GM19035 (cell line): ENCODE results near the gene SLC11A2.
A peak's percentile ranks its signal among the peaks of the same experiment; 100 is the strongest.
"Not testable (repeated sequence)": the region's sequence is repeated elsewhere in the genome, so short reads cannot be mapped to it uniquely, and the experiment has no call there.

ENCODE experiments used
- ATAC-seq: cut with Tn5 transposase; IDR thresholded peaks from one replicate; pipeline ENCODE4 v1.9.1; 2021; ENCODE audit not compliant: unreplicated experiment

SLC11A2 gene

GRCh38 chr12:50991291-50991690, 34.9 kb downstream of the SLC11A2 start:
- no peak for ATAC-seq

DNA sequence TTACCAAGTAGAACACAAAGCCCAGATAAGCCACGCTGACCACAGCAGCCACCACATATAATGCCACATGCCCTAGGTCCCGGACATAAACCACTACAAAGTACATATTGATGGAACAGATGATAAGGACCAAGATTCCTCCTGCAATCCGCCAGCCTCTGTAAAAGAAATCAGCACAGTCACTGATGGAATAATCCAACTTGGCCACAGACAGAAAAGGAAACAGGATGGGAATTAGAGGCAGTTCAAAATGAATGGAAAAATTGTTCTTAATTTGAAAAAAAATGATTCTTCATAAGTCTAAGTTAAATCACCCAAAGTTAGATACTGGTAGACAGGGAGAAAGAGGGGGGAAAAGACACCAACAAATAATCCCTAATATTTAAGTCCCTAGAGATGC, 35.4 kb downstream of the SLC11A2 start:
- no peak for ATAC-seq

DNA sequence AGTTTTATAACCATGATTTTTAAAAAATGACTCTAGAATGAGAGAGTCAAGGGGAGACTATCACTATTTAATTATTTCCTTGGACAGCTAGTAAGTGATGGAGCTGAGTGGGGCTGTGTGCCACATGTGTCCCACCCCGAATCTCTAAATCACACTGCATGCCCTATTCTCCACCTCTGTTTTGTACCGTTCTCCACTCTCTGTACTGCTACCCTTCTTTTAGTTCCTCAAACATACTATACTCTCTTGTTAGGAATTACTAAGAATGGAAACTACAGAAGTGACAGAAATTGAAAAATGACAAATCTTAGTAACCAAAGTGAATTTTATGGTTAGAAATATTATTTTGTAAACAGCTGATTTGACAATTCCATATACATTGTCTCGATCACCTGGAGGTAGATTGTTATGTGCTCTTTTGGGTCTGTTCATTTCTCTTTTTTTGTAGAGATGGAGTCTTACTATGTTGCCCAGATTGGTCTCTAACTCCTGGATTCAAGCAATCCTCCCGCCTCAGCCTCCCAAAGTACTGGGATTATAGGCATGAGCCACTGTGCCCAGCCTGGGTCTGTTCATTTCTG, 35.9 kb downstream of the SLC11A2 start:
- ATAC-seq = no peak

GRCh38 chr12:50988871-50989270, 37.3 kb downstream of the SLC11A2 start:
- ATAC-seq = no peak

DNA sequence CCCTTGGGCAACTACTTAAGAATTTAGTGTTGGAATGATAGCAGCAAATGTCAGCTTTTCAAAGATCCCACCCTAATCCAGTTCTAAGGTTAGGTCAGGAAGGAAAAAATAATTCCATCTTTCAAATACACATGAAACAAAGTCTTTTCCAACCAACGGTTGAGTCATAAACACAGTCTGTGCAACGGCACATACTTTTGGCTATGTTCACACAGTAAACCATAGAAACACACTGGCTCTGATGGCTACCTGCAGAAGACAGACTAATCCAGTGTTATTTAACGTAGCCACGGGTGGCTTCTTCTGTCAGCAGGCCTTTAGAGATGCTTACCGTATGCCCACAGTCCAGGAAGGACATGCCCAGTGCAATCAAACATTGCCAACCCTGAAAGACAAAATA, 38.1 kb downstream of the SLC11A2 start:
- ATAC-seq = no peak

GRCh38 chr12:50986966-50987737, 39.0 kb downstream of the SLC11A2 start:
- no peak for ATAC-seq

- ATAC-seq = no peak
Measured at GRCh38 chr12:50985322-50985721, 40.9 kb downstream of the SLC11A2 start.

DNA sequence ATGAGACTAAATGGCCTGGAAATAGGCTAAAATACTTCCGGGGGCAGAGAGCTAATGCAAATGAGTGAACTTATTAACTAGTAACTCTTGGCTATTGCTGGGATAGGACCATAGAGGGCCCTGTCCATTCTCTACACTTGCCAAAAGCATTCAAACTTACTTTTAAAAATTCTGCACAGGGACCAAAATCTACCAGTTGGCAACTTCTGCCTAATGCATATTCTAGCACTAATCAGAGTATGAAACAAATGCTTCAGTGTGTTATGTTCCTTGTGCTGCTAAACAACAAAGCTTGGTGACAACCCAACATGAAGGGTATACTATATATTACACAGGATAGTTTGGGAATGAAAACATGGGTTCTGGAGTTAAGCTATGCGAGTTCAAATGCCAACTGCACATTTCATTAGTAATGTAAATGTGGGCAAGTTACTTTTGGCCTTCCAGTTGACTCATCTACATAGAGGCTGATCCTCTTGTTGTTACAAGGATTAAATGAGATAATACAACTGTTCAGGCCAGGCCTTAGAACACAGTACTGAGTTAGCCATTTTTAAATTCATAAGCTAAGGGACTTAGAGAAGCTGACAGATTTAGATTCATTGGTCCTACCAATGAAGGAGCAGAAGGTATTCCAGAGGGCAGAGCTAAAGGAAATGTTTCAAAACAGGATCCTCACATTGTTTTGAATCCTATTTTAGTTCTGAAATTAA, 41.4 kb downstream of the SLC11A2 start:
- ATAC-seq = no peak

DNA sequence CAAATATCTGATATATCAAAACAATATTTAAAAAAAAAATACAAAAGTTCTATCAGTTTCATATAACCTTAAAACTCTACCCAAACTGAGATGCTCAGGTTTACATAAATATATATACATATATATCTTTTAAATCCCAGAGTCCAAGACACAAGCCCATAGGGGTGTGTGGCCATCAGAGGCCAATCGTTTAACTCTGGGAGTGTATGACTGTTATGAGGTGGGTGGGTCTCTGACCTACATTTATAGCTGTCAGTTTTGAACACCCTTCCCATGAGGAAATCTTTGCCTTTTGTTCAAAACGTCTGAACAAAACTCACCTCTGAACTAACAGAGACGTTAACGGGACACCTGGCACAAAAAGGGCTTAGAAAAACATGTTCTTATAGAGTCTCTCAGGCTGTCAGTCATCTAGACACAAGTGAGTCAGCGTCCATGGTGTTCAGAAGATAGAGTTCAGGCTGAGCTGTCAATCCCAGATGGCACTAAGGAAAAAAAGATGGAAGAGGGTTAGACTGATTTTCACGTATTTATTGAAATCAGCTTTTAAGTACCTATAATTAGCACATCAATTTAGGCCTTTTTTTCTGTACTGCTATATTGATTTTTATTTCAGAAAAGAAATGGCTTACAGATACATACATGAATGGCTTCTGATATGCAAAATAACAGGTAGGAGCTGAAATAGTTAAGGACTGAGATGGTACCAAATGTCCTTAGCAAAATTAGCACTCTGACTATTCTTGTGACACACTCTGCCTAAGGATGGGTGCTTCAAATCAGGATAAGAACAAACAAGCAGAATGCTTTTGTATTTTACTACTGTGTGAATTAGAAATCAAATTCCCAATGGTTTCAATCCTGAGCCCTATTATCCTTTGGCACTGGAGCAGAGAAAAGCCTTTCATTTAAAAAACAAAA, 44.6 kb downstream of the SLC11A2 start:
- ATAC-seq = no peak

- ATAC-seq = no peak
Measured at GRCh38 chr12:50980545-50980944, 45.6 kb downstream of the SLC11A2 start.

DNA sequence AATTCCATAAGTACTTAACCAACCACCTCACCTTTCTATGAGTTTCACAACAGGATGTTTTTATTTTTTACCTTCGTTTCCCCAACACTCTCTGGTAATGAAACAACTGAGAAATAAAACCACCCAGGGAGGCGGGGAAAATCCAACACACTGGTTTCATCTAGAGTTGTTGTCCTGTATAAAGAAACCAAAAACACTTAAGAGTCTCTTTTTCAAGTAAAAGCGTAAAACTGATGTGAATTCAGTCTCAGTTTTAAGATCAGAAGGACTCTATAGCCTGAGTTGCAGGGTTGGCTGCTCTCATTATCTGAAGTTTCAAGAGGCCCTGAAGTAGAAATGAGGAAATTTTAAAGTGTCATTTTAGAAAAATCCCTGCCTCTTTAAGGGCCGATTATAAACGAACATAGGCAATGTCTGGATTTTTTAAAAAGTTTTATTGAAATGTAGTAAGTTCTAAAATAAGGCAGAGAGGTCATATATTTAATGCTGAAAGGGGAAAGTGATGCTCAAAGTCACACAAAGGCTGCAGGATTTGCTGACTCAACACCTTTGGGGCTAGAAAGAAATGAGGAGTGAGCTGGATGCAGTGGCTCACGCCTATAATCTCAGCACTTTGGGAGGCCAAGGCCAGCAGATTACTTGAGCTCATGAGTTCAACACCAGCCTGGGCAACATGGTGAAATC, 46.7 kb downstream of the SLC11A2 start:
- peak; percentile 73 for ATAC-seq

GRCh38 chr12:50971946-50972345, 54.2 kb downstream of the SLC11A2 start:
- ATAC-seq = no peak

DNA sequence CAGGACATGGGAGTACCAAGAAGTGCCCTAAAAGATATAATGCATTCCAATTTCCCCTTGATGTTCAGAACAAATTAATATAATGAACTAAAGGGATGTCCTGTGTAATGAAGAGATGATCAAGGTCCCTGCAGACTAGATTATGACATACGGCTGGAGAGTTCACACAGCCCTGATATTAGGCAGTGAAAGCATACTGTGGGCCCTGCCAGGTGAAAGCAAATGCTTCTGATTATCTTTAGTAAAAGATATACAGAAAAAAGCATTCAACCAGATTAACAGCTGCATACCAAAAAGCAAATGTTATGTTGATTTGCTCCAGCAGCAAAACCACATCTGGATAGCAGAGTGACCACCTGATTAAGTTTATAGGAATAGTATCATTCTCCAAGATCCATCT, 61.8 kb downstream of the SLC11A2 start:
- ATAC-seq = no peak

DNA sequence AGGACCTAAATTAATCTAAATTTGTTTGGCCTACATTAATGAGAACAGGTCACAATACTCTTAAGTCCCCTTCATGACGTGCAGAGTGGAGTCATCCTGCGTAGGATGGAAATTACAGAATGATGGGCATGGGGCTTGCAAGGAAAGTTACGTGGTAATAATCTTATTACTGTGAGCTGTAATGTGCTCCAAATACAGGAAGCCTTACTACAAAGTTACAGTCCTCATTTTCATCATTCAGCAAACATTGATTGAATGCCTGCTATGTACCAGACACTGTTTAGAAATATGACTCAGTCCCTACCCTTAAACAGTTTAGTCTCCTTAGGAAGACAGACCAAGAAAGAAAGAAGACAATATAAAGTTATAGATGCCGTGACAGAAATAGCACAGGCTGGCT, 64.5 kb downstream of the SLC11A2 start:
- ATAC-seq = no peak

DNA sequence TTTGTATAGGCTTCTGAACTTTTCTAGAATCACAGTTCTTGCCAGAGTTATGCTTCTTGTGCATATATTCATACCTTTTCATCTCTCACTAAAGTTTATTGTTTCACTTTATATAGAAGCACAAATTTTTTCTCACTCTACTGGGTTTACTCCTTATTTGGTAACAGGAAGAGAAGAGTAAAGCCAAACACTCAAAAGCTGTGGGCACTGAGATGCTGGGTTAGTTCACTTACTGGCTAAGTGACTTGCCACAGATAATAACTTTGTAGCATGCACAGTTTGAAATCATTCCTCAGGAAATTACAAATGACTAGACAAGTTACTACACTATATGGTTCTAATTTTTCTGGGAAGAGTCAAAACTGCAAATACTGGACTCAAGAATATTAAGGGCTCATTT, 66.1 kb downstream of the SLC11A2 start:
- ATAC-seq = no peak

DNA sequence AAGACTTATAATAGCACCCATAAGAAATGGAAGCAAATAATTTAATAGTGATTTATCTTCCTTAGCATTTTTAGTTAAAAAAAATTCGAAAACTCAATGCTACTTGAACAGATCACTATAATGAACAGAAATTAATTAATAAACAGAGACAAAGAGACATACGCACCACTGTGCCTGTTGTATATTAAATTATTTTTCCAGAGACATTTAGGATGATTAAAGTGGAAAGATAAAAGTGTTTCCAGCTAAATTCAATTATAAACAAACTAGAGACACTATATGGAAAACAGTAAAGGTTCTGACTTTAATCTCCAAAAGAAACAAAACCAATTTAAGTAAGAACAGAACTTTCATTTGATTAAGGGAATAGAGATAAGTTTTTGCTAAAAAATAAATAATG, 70.5 kb downstream of the SLC11A2 start:
- no peak for ATAC-seq

- ATAC-seq = no peak
Measured at GRCh38 chr12:50955288-50955687, 70.9 kb downstream of the SLC11A2 start.

GRCh38 chr12:50954789-50955188, 71.4 kb downstream of the SLC11A2 start:
- ATAC-seq = not testable (repeated sequence)

DNA sequence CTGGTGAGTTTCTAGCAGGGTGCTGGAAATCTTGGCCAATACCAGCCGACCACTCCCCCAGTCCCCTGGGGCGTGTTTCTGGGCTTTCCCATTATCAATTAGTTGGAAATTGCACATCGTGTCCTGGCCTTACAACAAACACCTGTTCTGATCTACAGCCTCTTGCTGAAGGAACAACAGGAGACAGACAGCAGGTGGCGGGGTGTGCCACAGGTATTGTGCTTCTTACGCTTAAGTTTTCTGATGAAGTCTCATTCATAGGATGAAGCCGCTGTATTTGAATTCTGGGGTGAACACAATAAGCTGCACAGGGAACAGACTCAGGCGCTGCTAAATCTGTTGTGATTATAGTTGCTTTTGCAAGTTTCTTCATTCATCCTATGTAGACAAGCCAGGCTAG, 73.1 kb downstream of the SLC11A2 start:
- no peak for ATAC-seq

- ATAC-seq = no peak
Measured at GRCh38 chr12:50952510-50952909, 73.7 kb downstream of the SLC11A2 start, which contains the start of gene HIGD1C. Gene HIGD1C (plus strand): TSS chr12:50952544. CDS start chr12:50953999, 1,455 bp downstream.
